GM23248 (cell line): ENCODE measurements around the gene KRR1.

ENCODE experiments used
- EZH2 ChIP-seq: fragments of 200-600 bp; sonication (generic); IDR thresholded peaks from 2 replicates; pipeline ENCODE4 v1.6.1; 2018; ENCODE audit warnings: antibody characterized with exemption, mild to moderate bottlenecking; ENCODE audit not compliant: insufficient read depth, poor library complexity, severe bottlenecking
- EZH2phosphoT487 ChIP-seq: fragments of 200-600 bp; sonication (generic); IDR thresholded peaks from 2 replicates; pipeline ENCODE4 v1.6.1; 2018; ENCODE audit warnings: antibody characterized with exemption, moderate library complexity, mild to moderate bottlenecking, low read depth; ENCODE audit not compliant: insufficient read depth

DNA sequence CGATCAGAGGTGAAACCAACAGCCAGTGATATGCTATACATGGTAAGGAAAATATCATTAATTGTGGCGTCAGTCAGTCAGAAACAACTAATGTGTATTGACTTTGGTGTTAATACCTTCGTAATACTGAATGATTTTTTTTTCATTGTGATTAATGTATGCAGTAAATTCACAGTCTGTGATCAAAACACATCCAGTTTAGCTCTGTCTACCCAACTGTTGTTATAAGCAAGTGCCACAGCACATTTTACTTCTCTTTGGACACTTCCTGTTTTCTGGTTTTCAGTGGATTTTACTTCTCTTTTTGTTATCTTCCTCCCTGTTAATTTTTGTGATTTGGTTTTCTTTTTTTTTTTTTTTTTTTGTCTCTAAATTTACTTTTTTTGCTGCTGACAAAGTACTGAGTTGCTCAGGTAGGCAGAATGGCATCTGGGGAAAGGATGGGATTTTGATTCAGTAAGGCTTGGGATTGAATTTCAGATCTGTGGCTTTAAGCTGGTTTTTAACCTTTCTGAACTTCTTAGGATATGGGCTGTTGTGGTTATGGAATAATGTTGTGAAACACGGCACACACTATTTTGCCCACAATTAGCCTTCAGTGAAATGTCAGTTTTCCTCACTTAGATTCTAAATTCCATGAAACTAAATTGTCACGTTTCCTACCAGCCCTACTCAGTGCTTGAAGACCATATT, 30.2 kb downstream of the KRR1 start:
- TF ChIP-seq EZH2 (no peak), EZH2phosphoT487 (no peak)
